Measurements from ENCODE around the gene SEC23IP. TPM values are rescaled to one million over a fixed set of nuclear protein-coding genes. Genes with fewer than 3 reads are reported as not detected.

The SEC23IP gene
- total RNA-seq, 1 donor = 28.6 TPM

- no peak overlapping the region for H3K4me2 ChIP-seq (ENCODE audit: insufficient read depth, low read length)
- H3K36me3 ChIP-seq (ENCODE audit: insufficient read depth, low read length) = peaks cover 80% of the 10 kb centered on the region
- TF ChIP-seq, protein P1, sequence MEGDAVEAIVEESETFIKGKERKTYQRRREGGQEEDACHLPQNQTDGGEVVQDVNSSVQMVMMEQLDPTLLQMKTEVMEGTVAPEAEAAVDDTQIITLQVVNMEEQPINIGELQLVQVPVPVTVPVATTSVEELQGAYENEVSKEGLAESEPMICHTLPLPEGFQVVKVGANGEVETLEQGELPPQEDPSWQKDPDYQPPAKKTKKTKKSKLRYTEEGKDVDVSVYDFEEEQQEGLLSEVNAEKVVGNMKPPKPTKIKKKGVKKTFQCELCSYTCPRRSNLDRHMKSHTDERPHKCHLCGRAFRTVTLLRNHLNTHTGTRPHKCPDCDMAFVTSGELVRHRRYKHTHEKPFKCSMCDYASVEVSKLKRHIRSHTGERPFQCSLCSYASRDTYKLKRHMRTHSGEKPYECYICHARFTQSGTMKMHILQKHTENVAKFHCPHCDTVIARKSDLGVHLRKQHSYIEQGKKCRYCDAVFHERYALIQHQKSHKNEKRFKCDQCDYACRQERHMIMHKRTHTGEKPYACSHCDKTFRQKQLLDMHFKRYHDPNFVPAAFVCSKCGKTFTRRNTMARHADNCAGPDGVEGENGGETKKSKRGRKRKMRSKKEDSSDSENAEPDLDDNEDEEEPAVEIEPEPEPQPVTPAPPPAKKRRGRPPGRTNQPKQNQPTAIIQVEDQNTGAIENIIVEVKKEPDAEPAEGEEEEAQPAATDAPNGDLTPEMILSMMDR (IDR thresholded peaks at IDR 0.05; ENCODE audit: extremely low read depth, low read depth, low read length) = peak; percentile 10
- H3K9me3 ChIP-seq (ENCODE audit: low read depth, low read length) = no peaks in the 10 kb centered on the region
- peaks cover 5% of the 10 kb centered on the region for H3K4me1 ChIP-seq (ENCODE audit: insufficient read depth, low read length)
- no peak overlapping the region for H2AFZ ChIP-seq (ENCODE audit: low read length)
- H3K27me3 ChIP-seq (ENCODE audit: insufficient read depth, low read length) = no peaks in the 10 kb centered on the region
- H3K79me2 ChIP-seq (ENCODE audit: insufficient read depth, low read length) = peaks cover 6% of the 10 kb centered on the region
- H3K4me3 ChIP-seq (ENCODE audit: insufficient read depth, low read length) = no peak overlapping the region
- no peak for DNase-seq (ENCODE audit: insufficient read length, low spot score, missing footprints)
- H4K20me1 ChIP-seq (ENCODE audit: insufficient read depth, low read length) = no peaks in the 10 kb centered on the region
- H3K27ac ChIP-seq (ENCODE audit: low read depth, low read length) = no peak overlapping the region
Observed at GRCh38 chr10:119917777-119918176, 25.2 kb downstream of the SEC23IP start.

DNA sequence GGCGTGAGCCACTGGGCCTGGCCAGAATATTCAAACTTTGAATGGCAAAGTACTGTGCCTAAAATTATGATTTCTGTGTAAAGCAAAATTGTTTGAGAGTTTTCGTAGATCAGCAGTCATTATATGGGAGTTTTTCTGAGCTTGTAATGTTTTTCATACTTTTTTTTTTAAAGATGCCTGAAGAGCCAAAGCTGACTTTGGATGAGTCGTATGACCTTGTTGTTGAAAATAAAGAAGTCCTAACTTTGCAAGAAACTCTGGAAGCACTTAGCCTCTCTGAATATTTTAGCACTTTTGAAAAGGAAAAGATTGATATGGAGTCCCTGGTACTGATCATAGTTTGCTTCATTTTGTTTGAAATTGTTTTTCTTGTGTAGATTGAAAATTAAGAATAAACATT, 26.7 kb downstream of the SEC23IP start:
- no peak for DNase-seq (ENCODE audit: insufficient read length, low spot score, missing footprints)
- H4K20me1 ChIP-seq (ENCODE audit: insufficient read depth, low read length) = no peaks in the 10 kb centered on the region
- TF ChIP-seq, protein P1 (IDR thresholded peaks at IDR 0.05; ENCODE audit: extremely low read depth, low read depth, low read length) = no peak
- H3K27me3 ChIP-seq (ENCODE audit: insufficient read depth, low read length) = no peaks in the 10 kb centered on the region
- no peak overlapping the region for H3K4me2 ChIP-seq (ENCODE audit: insufficient read depth, low read length)
- H3K36me3 ChIP-seq (ENCODE audit: insufficient read depth, low read length) = peaks cover 71% of the 10 kb centered on the region
- peaks cover 5% of the 10 kb centered on the region for H3K4me1 ChIP-seq (ENCODE audit: insufficient read depth, low read length)
- no peaks in the 10 kb centered on the region for H3K9me3 ChIP-seq (ENCODE audit: low read depth, low read length)
- H3K4me3 ChIP-seq (ENCODE audit: insufficient read depth, low read length) = no peak overlapping the region
- H3K27ac ChIP-seq (ENCODE audit: low read depth, low read length) = no peak overlapping the region
- peaks cover 6% of the 10 kb centered on the region for H3K79me2 ChIP-seq (ENCODE audit: insufficient read depth, low read length)
- no peak overlapping the region for H2AFZ ChIP-seq (ENCODE audit: low read length)

GRCh38 chr10:119919826-119920225, 27.3 kb downstream of the SEC23IP start:
- TF ChIP-seq, protein P1 (IDR thresholded peaks at IDR 0.05; ENCODE audit: extremely low read depth, low read depth, low read length) = no peak
- Histone ChIP-seq H3K4me2 (ENCODE audit: insufficient read depth, low read length) (no peak overlapping the region), H3K27me3 (ENCODE audit: insufficient read depth, low read length) (no peaks in the 10 kb centered on the region), H3K36me3 (ENCODE audit: insufficient read depth, low read length) (peaks cover 71% of the 10 kb centered on the region), H2AFZ (ENCODE audit: low read length) (no peak overlapping the region), H3K4me3 (ENCODE audit: insufficient read depth, low read length) (no peak overlapping the region), H3K79me2 (ENCODE audit: insufficient read depth, low read length) (peaks cover 6% of the 10 kb centered on the region), H3K4me1 (ENCODE audit: insufficient read depth, low read length) (peaks cover 5% of the 10 kb centered on the region), H3K9me3 (ENCODE audit: low read depth, low read length) (no peaks in the 10 kb centered on the region), H3K27ac (ENCODE audit: low read depth, low read length) (no peak overlapping the region), H4K20me1 (ENCODE audit: insufficient read depth, low read length) (no peaks in the 10 kb centered on the region)
- no peak for DNase-seq (ENCODE audit: insufficient read length, low spot score, missing footprints)

GRCh38 chr10:119928411-119928810, 35.9 kb downstream of the SEC23IP start:
- no peak overlapping the region for H2AFZ ChIP-seq (ENCODE audit: low read length)
- H3K36me3 ChIP-seq (ENCODE audit: insufficient read depth, low read length) = peaks cover 81% of the 10 kb centered on the region
- no peak overlapping the region for H3K4me2 ChIP-seq (ENCODE audit: insufficient read depth, low read length)
- no peak overlapping the region for H3K27ac ChIP-seq (ENCODE audit: low read depth, low read length)
- no peak for DNase-seq (ENCODE audit: insufficient read length, low spot score, missing footprints)
- peaks cover 4% of the 10 kb centered on the region for H3K79me2 ChIP-seq (ENCODE audit: insufficient read depth, low read length)
- no peak overlapping the region for H3K4me3 ChIP-seq (ENCODE audit: insufficient read depth, low read length)
- no peaks in the 10 kb centered on the region for H3K9me3 ChIP-seq (ENCODE audit: low read depth, low read length)
- no peaks in the 10 kb centered on the region for H3K27me3 ChIP-seq (ENCODE audit: insufficient read depth, low read length)
- H4K20me1 ChIP-seq (ENCODE audit: insufficient read depth, low read length) = peaks cover 4% of the 10 kb centered on the region
- peaks cover 5% of the 10 kb centered on the region for H3K4me1 ChIP-seq (ENCODE audit: insufficient read depth, low read length)
- TF ChIP-seq, protein P1 (IDR thresholded peaks at IDR 0.05; ENCODE audit: extremely low read depth, low read depth, low read length) = no peak
